Muscle of back (tissue), 11 donors: ENCODE measurements around the gene VBP1. TPM values are rescaled to one million over a fixed set of nuclear protein-coding genes. Genes with fewer than 3 reads are reported as not detected.
A peak's percentile ranks its signal among the peaks of the same experiment; 100 is the strongest.
"Not testable (repeated sequence)": the region's sequence is repeated elsewhere in the genome, so short reads cannot be mapped to it uniquely, and the experiment has no call there.

Experiments
- DNase-seq, 3 donors: peaks; one replicate each; pipeline versions ENCODE4 v3.0.0 to v3.0.0-alpha.2; 2013
- polyA plus RNA-seq, 10 donors: library from polyadenylated mRNA; unstranded; fragments of 120-200 nt; gene quantifications; one replicate each; pipeline ENCODE4 v1.2.1, GENCODE V29; 2013; ENCODE audit not compliant: insufficient read length in 10 of 10

VBP1 gene
- polyA plus RNA-seq, 10 donors, result 56.6 to 77.3 (median 69.1) TPM

GRCh38 chrX:155262970-155263754 is 46.9 kb downstream of the VBP1 start:
- peak in 1 of 3 donors; percentile 0 for DNase-seq

DNA sequence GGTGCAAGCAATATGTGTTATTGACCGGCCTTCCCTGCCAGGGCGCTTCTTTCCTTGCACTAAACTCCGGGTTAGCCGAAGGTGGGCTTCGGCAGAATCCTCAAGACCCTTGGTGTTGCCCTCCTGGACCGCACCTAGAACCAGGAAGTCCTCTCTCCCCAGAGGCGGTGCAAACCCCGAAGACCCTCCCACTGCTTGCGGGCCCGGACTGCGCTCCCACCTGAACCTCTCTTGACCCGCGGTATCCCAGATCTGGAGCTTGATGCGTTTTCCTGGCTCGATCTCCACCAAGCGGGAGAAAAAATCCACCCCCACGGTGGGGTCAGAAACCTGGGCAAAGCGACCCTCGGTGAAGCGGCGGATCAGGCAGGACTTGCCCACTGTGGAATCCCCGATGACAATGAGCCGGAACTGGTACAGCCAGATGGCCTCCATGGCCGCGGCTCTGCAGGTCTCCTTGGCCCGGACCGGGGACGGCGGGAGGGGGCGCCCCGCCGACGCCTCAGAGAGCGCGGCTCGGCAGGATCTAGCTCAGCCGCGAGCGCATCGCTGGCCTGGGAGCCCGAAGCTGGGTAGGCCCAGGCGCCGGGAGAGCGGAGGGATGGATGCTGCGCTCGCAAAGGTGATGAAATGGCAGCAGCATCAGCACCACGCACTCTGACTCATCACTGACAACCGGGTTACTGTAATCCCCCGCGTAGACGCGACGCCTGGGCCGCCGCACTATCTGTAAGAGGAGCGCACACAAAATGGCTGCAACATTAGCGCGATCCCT is 47.8 kb downstream of the VBP1 start, which contains the start of gene RAB39B:
RAB39B (minus strand) TSS at position 638 of the 775 bp plus-strand sequence; CDS start at position 435, 203 bp downstream.
- DNase-seq, result peak; percentile 20 to 61 (median 22)

- no peak for DNase-seq
Measured at GRCh38 chrX:155266439-155266838, 50.2 kb downstream of the VBP1 start.

DNA sequence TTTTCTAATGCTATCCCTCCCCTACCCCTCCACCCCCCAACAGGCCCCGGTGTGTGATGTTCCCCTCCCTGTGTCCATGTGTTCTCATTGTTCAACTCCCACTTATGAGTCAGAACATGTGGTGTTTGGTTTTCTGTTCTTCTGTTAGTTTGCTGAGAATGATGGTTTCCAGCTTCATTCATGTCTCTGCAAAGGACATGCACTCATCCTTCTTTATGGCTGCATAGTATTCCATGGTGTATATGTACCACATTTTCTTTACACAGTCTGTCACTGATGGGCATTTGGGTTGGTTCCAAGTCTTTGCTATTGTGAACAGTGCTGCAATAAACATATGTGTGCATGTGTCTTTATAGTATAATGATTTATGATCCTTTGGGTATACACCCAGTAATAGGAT is 51.7 kb downstream of the VBP1 start:
- DNase-seq, result not testable (repeated sequence)

- DNase-seq, result no peak
Measured at GRCh38 chrX:155270969-155271368, 54.7 kb downstream of the VBP1 start.

GRCh38 chrX:155279873-155280272 is 63.6 kb downstream of the VBP1 start:
- no peak for DNase-seq

Other genes with a start within 250 kb of the VBP1 start
- gene F8, start 193.7 kb upstream of the VBP1 start, polyA plus RNA-seq, result 1 to 10 TPM; 3.3 to 8.1 (median 5.3) TPM
- gene FUNDC2, start 189.6 kb upstream of the VBP1 start, polyA plus RNA-seq, result 100 to 1,000 TPM; 128 to 151 (median 137) TPM
- gene CMC4, start 145.3 kb upstream of the VBP1 start, polyA plus RNA-seq, result 1 to 10 TPM; 5.3 to 8.9 (median 7.6) TPM
- 10 to 100 TPM; 12.2 to 20.3 (median 17.1) TPM for gene MTCP1, start 145.3 kb upstream of the VBP1 start, polyA plus RNA-seq
- gene BRCC3, start 145.0 kb upstream of the VBP1 start, polyA plus RNA-seq, result 10 to 100 TPM; 12.2 to 19.6 (median 16.6) TPM
- gene RAB39B, start 48.0 kb downstream of the VBP1 start, polyA plus RNA-seq, result under 1 TPM; 0.28 to 0.67 (median 0.51) TPM
- gene CLIC2, start 118.2 kb downstream of the VBP1 start, polyA plus RNA-seq, result 1 to 10 TPM; 2.6 to 6.6 (median 4.2) TPM
- gene F8A2, start 165.6 kb downstream of the VBP1 start, polyA plus RNA-seq, result not detected
- gene F8A3, start 242.2 kb downstream of the VBP1 start, polyA plus RNA-seq, result 1 to 10 TPM in 9 of 10 donors, under 1 TPM in 1; 0.28 to 8.5 (median 5.0) TPM